Measurements from ENCODE around the gene MYO1G. TPM values are rescaled to one million over a fixed set of nuclear protein-coding genes. Genes with fewer than 3 reads are reported as not detected.

The MYO1G gene
- total RNA-seq, 4 donors from 2014 or later: 2.5 to 8.3 (median 6.4) TPM

GRCh38 chr7:44956157-44956766 lies 22.6 kb downstream of the MYO1G start:
- no peaks in the 10 kb centered on the region for H3K4me1 ChIP-seq
- H3K27me3 ChIP-seq: peaks cover 1% of the 10 kb centered on the region
- H3K36me3 ChIP-seq: no peaks in the 10 kb centered on the region
- no peak for TF ChIP-seq EP300 (IDR thresholded peaks at IDR 0.05; ENCODE audit: low read depth)
- TF ChIP-seq POLR2A (IDR thresholded peaks at IDR 0.05): no peak
- TF ChIP-seq CTCF (IDR thresholded peaks at IDR 0.05): no peak
- TF ChIP-seq POLR2AphosphoS5 (IDR thresholded peaks at IDR 0.05): no peak
- H3K9me3 ChIP-seq: no peaks in the 10 kb centered on the region
- DNase-seq: no peak
- H3K27ac ChIP-seq: no peak overlapping the region
- in situ Hi-C loops (cut with MboI; ENCODE audit: low pct_ligation_motif_present in 1 of 4, low pct_unique_long_range_greater_than_20kb in 1 of 4, low sequenced_read_pairs in 3 of 4): no loop called here
- WGBS, 2 donors (ENCODE audit: low coverage in 1 of 2): 87 to 90% methylated on average over 2 to 10 of the region's 10 CpGs
- intact Hi-C loops (cut with DNase I; ENCODE audit: low total_unique reads): no loop called here
- H3K4me3 ChIP-seq: no peak overlapping the region

GRCh38 chr7:44955733-44956132 lies 23.1 kb downstream of the MYO1G start:
- H3K9me3 ChIP-seq: no peaks in the 10 kb centered on the region
- H3K4me1 ChIP-seq: no peaks in the 10 kb centered on the region
- H3K36me3 ChIP-seq: no peaks in the 10 kb centered on the region
- intact Hi-C loops (cut with DNase I; ENCODE audit: low total_unique reads) (no loop called here), in situ Hi-C loops (cut with MboI; ENCODE audit: low pct_ligation_motif_present in 1 of 4, low pct_unique_long_range_greater_than_20kb in 1 of 4, low sequenced_read_pairs in 3 of 4) (no loop called here)
- TF ChIP-seq CTCF (IDR thresholded peaks at IDR 0.05): no peak
- TF ChIP-seq POLR2AphosphoS5 (IDR thresholded peaks at IDR 0.05): no peak
- no peak for TF ChIP-seq POLR2A (IDR thresholded peaks at IDR 0.05)
- no peak for TF ChIP-seq EP300 (IDR thresholded peaks at IDR 0.05; ENCODE audit: low read depth)
- no peak overlapping the region for H3K4me3 ChIP-seq
- no peak for DNase-seq
- H3K27ac ChIP-seq: no peak overlapping the region
- peaks cover 4% of the 10 kb centered on the region for H3K27me3 ChIP-seq
- 75 to 82% methylated on average over 2 of the region's 2 CpGs for WGBS, 2 donors (ENCODE audit: low coverage in 1 of 2)

- Histone ChIP-seq H3K4me3 (no peak overlapping the region), H3K27me3 (peaks cover 4% of the 10 kb centered on the region), H3K9me3 (no peaks in the 10 kb centered on the region), H3K36me3 (no peaks in the 10 kb centered on the region), H3K27ac (no peak overlapping the region), H3K4me1 (no peaks in the 10 kb centered on the region)
- WGBS, 2 donors (ENCODE audit: low coverage in 1 of 2): 73% methylated on average over 2 of the region's 2 CpGs; no CpG with 5 or more reads in 1 of the 2 donors
- TF ChIP-seq EP300 (IDR thresholded peaks at IDR 0.05; ENCODE audit: low read depth): no peak
- no peak for TF ChIP-seq POLR2A (IDR thresholded peaks at IDR 0.05)
- no peak for TF ChIP-seq POLR2AphosphoS5 (IDR thresholded peaks at IDR 0.05)
- TF ChIP-seq CTCF (IDR thresholded peaks at IDR 0.05): no peak
- DNase-seq: no peak
- intact Hi-C loops (cut with DNase I; ENCODE audit: low total_unique reads): no loop called here
- in situ Hi-C loops (cut with MboI; ENCODE audit: low pct_ligation_motif_present in 1 of 4, low pct_unique_long_range_greater_than_20kb in 1 of 4, low sequenced_read_pairs in 3 of 4): no loop called here
Observed at GRCh38 chr7:44953156-44953555, 25.7 kb downstream of the MYO1G start.

GRCh38 chr7:44949303-44949702 lies 29.5 kb downstream of the MYO1G start:
- DNase-seq: no peak
- in situ Hi-C loops (cut with MboI; ENCODE audit: low pct_ligation_motif_present in 1 of 4, low pct_unique_long_range_greater_than_20kb in 1 of 4, low sequenced_read_pairs in 3 of 4): no loop called here
- Histone ChIP-seq H3K27ac (no peak overlapping the region), H3K36me3 (no peaks in the 10 kb centered on the region), H3K9me3 (no peaks in the 10 kb centered on the region), H3K4me1 (no peaks in the 10 kb centered on the region), H3K4me3 (no peak overlapping the region), H3K27me3 (peaks cover 4% of the 10 kb centered on the region)
- TF ChIP-seq CTCF (IDR thresholded peaks at IDR 0.05) (no peak), POLR2AphosphoS5 (IDR thresholded peaks at IDR 0.05) (no peak), EP300 (IDR thresholded peaks at IDR 0.05; ENCODE audit: low read depth) (no peak), POLR2A (IDR thresholded peaks at IDR 0.05) (no peak)
- intact Hi-C loops (cut with DNase I; ENCODE audit: low total_unique reads): no loop called here
- 78 to 86% methylated on average over 1 to 2 of the region's 2 CpGs for WGBS, 2 donors (ENCODE audit: low coverage in 1 of 2)
